WTC11 (cell line): ENCODE data around the gene AP2M1. TPM values are rescaled to one million over a fixed set of nuclear protein-coding genes. Genes with fewer than 3 reads are reported as not detected.

Source experiments
- ATAC-seq: fragments of 200-7000 bp; cut with Tn5 transposase; 2 replicates; pipeline ENCODE4 v1.10.0; 2021; ENCODE audit warnings: mild to moderate bottlenecking, moderate library complexity
- CTCF ChIA-PET: fragments of 300-600 bp; sonication (Branson Sonifier 250); formaldehyde crosslinking; loops from one replicate; lab custom pipeline; 2021; ENCODE audit warnings: antibody characterized with exemption; lab: Charles Lee
- POLR2A ChIA-PET: fragments of 350-600 bp; sonication (Branson Sonifier 250); formaldehyde crosslinking; loops from one replicate; lab custom pipeline; 2021; ENCODE audit warnings: antibody characterized with exemption; lab: Charles Lee
- DNase-seq: peaks from one replicate; pipeline ENCODE4 v3.0.0; 2021; ENCODE audit warnings: low spot score
- H3K27ac Mint-ChIP-seq: 2 replicates; pipeline ENCODE4 v1.8.0; 2021; ENCODE audit warnings: mixed read lengths
- H3K27me3 Mint-ChIP-seq: 2 replicates; pipeline ENCODE4 v1.8.0; 2021; ENCODE audit warnings: low read depth, mild to moderate bottlenecking, moderate library complexity, mixed read lengths
- H3K36me3 Mint-ChIP-seq: 2 replicates; pipeline ENCODE4 v1.8.0; 2021; ENCODE audit warnings: mixed read lengths
- H3K4me1 Mint-ChIP-seq: 2 replicates; pipeline ENCODE4 v1.8.0; 2022; ENCODE audit warnings: mixed read lengths
- H3K4me3 Mint-ChIP-seq: 2 replicates; pipeline ENCODE4 v1.8.0; 2021; ENCODE audit warnings: mild to moderate bottlenecking, moderate library complexity, mixed read lengths
- H3K9me3 Mint-ChIP-seq: 2 replicates; pipeline ENCODE4 v1.8.0; 2021; ENCODE audit warnings: mixed read lengths
- ETV6 ChIP-seq: sonication (generic); formaldehyde crosslinking; IDR thresholded peaks from 2 replicates; pipeline ENCODE4 v1.8.1; 2022; ENCODE audit warnings: mild to moderate bottlenecking, missing genetic modification reagents
- GTF2I ChIP-seq: fragments of 250-450 bp; sonication (Bioruptor Pico); conservative IDR thresholded peaks from 2 replicates; pipeline ENCODE4 v1.4.0; 2021; ENCODE audit warnings: mild to moderate bottlenecking
- JUN ChIP-seq: sonication (generic); formaldehyde crosslinking; IDR thresholded peaks from 2 replicates; pipeline ENCODE4 v1.8.0; 2023; ENCODE audit warnings: mild to moderate bottlenecking, missing genetic modification reagents
- TP53 ChIP-seq: sonication (generic); formaldehyde crosslinking; IDR thresholded peaks from 2 replicates; pipeline ENCODE4 v1.8.1; 2023; ENCODE audit warnings: mild to moderate bottlenecking, missing genetic modification reagents
- ZBTB21 ChIP-seq: sonication (generic); formaldehyde crosslinking; IDR thresholded peaks from 2 replicates; pipeline ENCODE4 v1.8.1; 2023; ENCODE audit warnings: mild to moderate bottlenecking, missing genetic modification reagents, borderline replicate concordance
- ZNF671 ChIP-seq: fragments of 250-450 bp; sonication (Bioruptor Pico); IDR thresholded peaks from 2 replicates; pipeline ENCODE4 v1.8.0; 2021; ENCODE audit warnings: mild to moderate bottlenecking
- total RNA-seq: library from RNA; stranded (reverse); gene quantifications from 3 replicates; pipeline ENCODE4 v1.2.3, GENCODE V29; 2021
- TF ChIP-seq, protein P1 (sequence below): sonication (generic); formaldehyde crosslinking; IDR thresholded peaks from 2 replicates; pipeline ENCODE4 v1.8.1; 2022; ENCODE audit warnings: low read depth, mild to moderate bottlenecking, moderate library complexity, missing genetic modification reagents, borderline replicate concordance
- TF ChIP-seq, protein P2 (sequence below): fragments of 250-450 bp; sonication (Bioruptor Pico); IDR thresholded peaks from 2 replicates; pipeline ENCODE4 v1.8.0; 2021; ENCODE audit warnings: mild to moderate bottlenecking
- TF ChIP-seq, protein P3 (sequence below): fragments of 250-450 bp; sonication (Bioruptor Pico); IDR thresholded peaks from 2 replicates; pipeline ENCODE4 v1.9.0; 2021; ENCODE audit warnings: mild to moderate bottlenecking
- TF ChIP-seq, protein P4 (sequence below): sonication (generic); formaldehyde crosslinking; IDR thresholded peaks from 2 replicates; pipeline ENCODE4 v1.8.1; 2023; ENCODE audit warnings: mild to moderate bottlenecking, missing genetic modification reagents
- TF ChIP-seq, protein P5 (sequence below): sonication (generic); formaldehyde crosslinking; IDR thresholded peaks from 2 replicates; pipeline ENCODE4 v1.8.0; 2022; ENCODE audit warnings: mild to moderate bottlenecking, missing genetic modification reagents
- TF ChIP-seq, protein P6 (sequence below): sonication (generic); formaldehyde crosslinking; IDR thresholded peaks from 2 replicates; pipeline ENCODE4 v1.8.1; 2023; ENCODE audit warnings: mild to moderate bottlenecking, missing genetic modification reagents, moderate library complexity
- TF ChIP-seq, protein P7 (sequence below): sonication (generic); formaldehyde crosslinking; conservative IDR thresholded peaks from 2 replicates; pipeline ENCODE4 v1.8.1; 2022; ENCODE audit warnings: mild to moderate bottlenecking, missing genetic modification reagents

The AP2M1 gene
- total RNA-seq, 1 experiment from 2014 or later, result 399 TPM

DNA sequence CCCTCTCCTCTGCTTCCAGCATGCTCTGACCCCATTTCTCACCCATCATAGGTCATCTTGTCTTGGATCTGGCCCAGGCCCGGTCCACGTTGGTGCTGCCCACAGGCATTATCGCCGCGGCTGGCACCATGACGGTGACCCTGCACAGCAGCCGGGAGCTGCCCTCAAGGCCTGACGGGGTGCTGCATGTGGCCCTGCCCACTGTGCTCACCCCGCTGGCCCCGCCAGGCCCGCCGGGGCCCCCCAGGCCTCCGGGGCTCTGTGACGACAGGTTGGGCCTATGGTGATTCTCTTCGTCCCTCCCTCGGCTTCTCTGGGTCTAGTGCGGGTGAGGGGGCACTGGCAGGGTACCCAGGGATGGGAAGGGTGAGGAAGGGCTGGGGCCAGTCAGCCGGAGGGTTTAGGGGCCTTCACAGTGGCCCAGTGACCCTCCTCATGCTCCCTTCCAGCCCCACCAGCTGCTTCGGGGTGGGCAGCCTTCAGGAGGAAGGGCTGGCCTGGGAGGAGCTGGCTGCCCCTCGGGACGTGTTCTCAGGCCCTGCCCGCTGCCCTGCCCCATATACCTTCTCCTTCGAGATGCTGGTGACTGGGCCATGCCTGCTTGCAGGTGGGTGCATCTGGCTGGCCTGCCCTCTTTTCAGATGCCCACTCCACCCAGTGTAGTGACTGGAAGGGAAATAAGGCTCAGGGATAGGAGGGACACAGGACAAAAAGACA is 58.6 kb downstream of the AP2M1 start:
- H3K4me3 Mint-ChIP-seq, result no peak overlapping the region
- CTCF ChIA-PET, result interaction anchor here (1.0 kb wide), 1 partner anchor 56 kb away, joined by 3 read pairs; no protein-coding TSS in a partner anchor

More for the DNA sequence above, 58.6 kb downstream of the AP2M1 start:
- H3K9me3 Mint-ChIP-seq, result no peaks in the 10 kb centered on the region
- DNase-seq, result no peak
- POLR2A ChIA-PET, result no interaction called here
- peaks cover 53% of the 10 kb centered on the region for H3K27me3 Mint-ChIP-seq
- H3K36me3 Mint-ChIP-seq, result no peaks in the 10 kb centered on the region
- ATAC-seq, result no peak
- peaks cover 8% of the 10 kb centered on the region; the same call in 1 of the 2 replicates for H3K4me1 Mint-ChIP-seq
- no peak overlapping the region for H3K27ac Mint-ChIP-seq
- TF ChIP-seq, protein P1, sequence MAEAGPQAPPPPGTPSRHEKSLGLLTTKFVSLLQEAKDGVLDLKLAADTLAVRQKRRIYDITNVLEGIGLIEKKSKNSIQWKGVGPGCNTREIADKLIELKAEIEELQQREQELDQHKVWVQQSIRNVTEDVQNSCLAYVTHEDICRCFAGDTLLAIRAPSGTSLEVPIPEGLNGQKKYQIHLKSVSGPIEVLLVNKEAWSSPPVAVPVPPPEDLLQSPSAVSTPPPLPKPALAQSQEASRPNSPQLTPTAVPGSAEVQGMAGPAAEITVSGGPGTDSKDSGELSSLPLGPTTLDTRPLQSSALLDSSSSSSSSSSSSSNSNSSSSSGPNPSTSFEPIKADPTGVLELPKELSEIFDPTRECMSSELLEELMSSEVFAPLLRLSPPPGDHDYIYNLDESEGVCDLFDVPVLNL (CRISPR knock-in tag), result no peak
- no peak for TF ChIP-seq GTF2I
- TF ChIP-seq, protein P2, sequence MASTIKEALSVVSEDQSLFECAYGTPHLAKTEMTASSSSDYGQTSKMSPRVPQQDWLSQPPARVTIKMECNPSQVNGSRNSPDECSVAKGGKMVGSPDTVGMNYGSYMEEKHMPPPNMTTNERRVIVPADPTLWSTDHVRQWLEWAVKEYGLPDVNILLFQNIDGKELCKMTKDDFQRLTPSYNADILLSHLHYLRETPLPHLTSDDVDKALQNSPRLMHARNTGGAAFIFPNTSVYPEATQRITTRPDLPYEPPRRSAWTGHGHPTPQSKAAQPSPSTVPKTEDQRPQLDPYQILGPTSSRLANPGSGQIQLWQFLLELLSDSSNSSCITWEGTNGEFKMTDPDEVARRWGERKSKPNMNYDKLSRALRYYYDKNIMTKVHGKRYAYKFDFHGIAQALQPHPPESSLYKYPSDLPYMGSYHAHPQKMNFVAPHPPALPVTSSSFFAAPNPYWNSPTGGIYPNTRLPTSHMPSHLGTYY (CRISPR knock-in tag), result no peak
- TF ChIP-seq, protein P3, sequence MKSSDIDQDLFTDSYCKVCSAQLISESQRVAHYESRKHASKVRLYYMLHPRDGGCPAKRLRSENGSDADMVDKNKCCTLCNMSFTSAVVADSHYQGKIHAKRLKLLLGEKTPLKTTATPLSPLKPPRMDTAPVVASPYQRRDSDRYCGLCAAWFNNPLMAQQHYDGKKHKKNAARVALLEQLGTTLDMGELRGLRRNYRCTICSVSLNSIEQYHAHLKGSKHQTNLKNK (CRISPR knock-in tag), result no peak
- TF ChIP-seq, protein P4, sequence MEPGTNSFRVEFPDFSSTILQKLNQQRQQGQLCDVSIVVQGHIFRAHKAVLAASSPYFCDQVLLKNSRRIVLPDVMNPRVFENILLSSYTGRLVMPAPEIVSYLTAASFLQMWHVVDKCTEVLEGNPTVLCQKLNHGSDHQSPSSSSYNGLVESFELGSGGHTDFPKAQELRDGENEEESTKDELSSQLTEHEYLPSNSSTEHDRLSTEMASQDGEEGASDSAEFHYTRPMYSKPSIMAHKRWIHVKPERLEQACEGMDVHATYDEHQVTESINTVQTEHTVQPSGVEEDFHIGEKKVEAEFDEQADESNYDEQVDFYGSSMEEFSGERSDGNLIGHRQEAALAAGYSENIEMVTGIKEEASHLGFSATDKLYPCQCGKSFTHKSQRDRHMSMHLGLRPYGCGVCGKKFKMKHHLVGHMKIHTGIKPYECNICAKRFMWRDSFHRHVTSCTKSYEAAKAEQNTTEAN (CRISPR knock-in tag), result no peak
- no peak for TF ChIP-seq ETV6
- TF ChIP-seq, protein P5, sequence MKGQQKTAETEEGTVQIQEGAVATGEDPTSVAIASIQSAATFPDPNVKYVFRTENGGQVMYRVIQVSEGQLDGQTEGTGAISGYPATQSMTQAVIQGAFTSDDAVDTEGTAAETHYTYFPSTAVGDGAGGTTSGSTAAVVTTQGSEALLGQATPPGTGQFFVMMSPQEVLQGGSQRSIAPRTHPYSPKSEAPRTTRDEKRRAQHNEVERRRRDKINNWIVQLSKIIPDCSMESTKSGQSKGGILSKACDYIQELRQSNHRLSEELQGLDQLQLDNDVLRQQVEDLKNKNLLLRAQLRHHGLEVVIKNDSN (CRISPR knock-in tag), result no peak
- TF ChIP-seq, protein P6, sequence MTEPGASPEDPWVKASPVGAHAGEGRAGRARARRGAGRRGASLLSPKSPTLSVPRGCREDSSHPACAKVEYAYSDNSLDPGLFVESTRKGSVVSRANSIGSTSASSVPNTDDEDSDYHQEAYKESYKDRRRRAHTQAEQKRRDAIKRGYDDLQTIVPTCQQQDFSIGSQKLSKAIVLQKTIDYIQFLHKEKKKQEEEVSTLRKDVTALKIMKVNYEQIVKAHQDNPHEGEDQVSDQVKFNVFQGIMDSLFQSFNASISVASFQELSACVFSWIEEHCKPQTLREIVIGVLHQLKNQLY, result no peak
- no peak for TF ChIP-seq JUN (CRISPR knock-in tag)
- TF ChIP-seq TP53 (CRISPR knock-in tag), result no peak
- no peak for TF ChIP-seq ZNF671
- TF ChIP-seq, protein P7, sequence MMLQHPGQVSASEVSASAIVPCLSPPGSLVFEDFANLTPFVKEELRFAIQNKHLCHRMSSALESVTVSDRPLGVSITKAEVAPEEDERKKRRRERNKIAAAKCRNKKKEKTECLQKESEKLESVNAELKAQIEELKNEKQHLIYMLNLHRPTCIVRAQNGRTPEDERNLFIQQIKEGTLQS (CRISPR knock-in tag), result no peak
- no peak for TF ChIP-seq ZBTB21

Other genes with a start within 250 kb of the AP2M1 start
- gene ABCC5, start 157.0 kb upstream of the AP2M1 start, total RNA-seq, result 29.1 to 35.2 TPM (median 31.1 TPM) in 3 replicates
- gene HTR3D, start 143.1 kb upstream of the AP2M1 start, total RNA-seq, result not detected in 3 replicates
- gene HTR3C, start 121.8 kb upstream of the AP2M1 start, total RNA-seq, result not detected in 3 replicates
- not detected in 3 replicates for gene HTR3E, start 77.8 kb upstream of the AP2M1 start, total RNA-seq
- 36.6 to 42.3 TPM (median 38.0 TPM) in 3 replicates for gene EIF2B5, start 39.5 kb upstream of the AP2M1 start, total RNA-seq
- gene DVL3, start 19.5 kb upstream of the AP2M1 start, total RNA-seq, result 64.5 to 76.2 TPM (median 66.5 TPM) in 3 replicates
- gene ABCF3, start 11.3 kb downstream of the AP2M1 start, total RNA-seq, result 49.7 to 63.6 TPM (median 50.0 TPM) in 3 replicates
- 0.44 to 0.57 TPM (median 0.55 TPM) in 3 replicates for gene VWA5B2, start 54.7 kb downstream of the AP2M1 start, total RNA-seq
- gene ALG3, start 74.1 kb downstream of the AP2M1 start, total RNA-seq, result 57.3 to 60.0 TPM (median 58.7 TPM) in 3 replicates
- 11.3 to 11.8 TPM (median 11.4 TPM) in 3 replicates for gene EEF1AKMT4, start 74.8 kb downstream of the AP2M1 start, total RNA-seq
- gene CAMK2N2, start 86.7 kb downstream of the AP2M1 start, total RNA-seq, result 10.5 to 13.1 TPM (median 11.5 TPM) in 3 replicates
- gene ECE2, start 101.2 kb downstream of the AP2M1 start, total RNA-seq, result 0.46 to 1.2 TPM (median 0.64 TPM) in 3 replicates
- gene PSMD2, start 124.4 kb downstream of the AP2M1 start, total RNA-seq, result 303 to 359 TPM (median 320 TPM) in 3 replicates
- 411 to 557 TPM (median 439 TPM) in 3 replicates for gene EIF4G1, start 139.8 kb downstream of the AP2M1 start, total RNA-seq
- gene FAM131A, start 162.7 kb downstream of the AP2M1 start, total RNA-seq, result 20.3 to 23.0 TPM (median 20.4 TPM) in 3 replicates
- 15.7 to 22.6 TPM (median 17.0 TPM) in 3 replicates for gene CLCN2, start 186.8 kb downstream of the AP2M1 start, total RNA-seq
- gene POLR2H, start 186.9 kb downstream of the AP2M1 start, total RNA-seq, result 117 to 133 TPM (median 118 TPM) in 3 replicates
- gene THPO, start 203.4 kb downstream of the AP2M1 start, total RNA-seq, result 0.55 to 1.4 TPM (median 1.0 TPM) in 3 replicates
- gene CHRD, start 205.2 kb downstream of the AP2M1 start, total RNA-seq, result 1.3 to 2.7 TPM (median 1.8 TPM) in 3 replicates